HG03175 (cell line): Measurements from ENCODE around the gene STMND1.
"Not testable (repeated sequence)": the region's sequence is repeated elsewhere in the genome, so short reads cannot be mapped to it uniquely, and the experiment has no call there.

ENCODE experiments used
- ATAC-seq: cut with Tn5 transposase; IDR thresholded peaks from one replicate; pipeline ENCODE4 v1.9.1; 2021; ENCODE audit warnings: mild to moderate bottlenecking, moderate library complexity; ENCODE audit not compliant: unreplicated experiment

Gene STMND1

GRCh38 chr6:17101422-17102257 is at the start of gene STMND1:
Gene STMND1, plus strand, starts transcription at chr6:17102050. Its CDS starts 208 bp downstream, at chr6:17102258.
- ATAC-seq, result no peak

GRCh38 chr6:17054647-17055046 is 47.2 kb upstream of the STMND1 start:
- no peak for ATAC-seq

DNA sequence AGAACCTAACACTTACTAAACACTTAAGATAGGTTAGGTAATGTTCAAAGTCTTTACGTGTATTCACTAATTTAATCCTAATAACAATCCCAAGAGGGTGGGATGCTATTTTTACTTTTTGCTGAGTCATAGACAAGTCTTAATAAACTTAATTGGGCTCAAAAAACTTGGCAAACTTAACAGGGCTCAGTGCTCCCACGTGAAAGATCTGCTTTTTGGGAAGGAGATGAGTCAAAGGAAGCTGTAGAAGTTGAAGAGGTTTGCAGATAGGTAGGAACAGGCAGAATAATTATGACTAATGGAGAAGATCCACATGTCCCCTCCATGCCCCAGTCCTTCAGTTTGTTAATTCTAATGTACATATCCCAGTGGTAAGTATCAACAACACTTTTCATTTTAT is 44.5 kb upstream of the STMND1 start:
- no peak for ATAC-seq

DNA sequence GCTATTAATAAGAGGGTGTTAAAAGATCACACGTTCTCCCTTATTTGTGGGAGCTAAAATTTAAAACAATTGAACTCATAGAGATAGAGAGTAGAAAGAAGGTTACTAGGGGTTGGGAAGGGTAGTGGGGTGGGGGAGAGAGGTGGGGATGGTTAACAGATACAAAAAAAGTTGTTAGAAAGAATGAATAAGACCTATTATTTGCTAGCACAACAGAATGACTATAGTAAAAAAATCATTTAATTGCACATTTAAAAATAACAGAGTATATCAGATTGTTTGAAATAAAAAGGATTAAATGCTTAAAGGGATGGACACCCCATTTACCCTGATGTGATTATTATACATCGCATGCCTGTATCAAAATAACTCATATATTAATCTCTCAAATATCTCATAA is 43.3 kb upstream of the STMND1 start:
- ATAC-seq, result no peak

DNA sequence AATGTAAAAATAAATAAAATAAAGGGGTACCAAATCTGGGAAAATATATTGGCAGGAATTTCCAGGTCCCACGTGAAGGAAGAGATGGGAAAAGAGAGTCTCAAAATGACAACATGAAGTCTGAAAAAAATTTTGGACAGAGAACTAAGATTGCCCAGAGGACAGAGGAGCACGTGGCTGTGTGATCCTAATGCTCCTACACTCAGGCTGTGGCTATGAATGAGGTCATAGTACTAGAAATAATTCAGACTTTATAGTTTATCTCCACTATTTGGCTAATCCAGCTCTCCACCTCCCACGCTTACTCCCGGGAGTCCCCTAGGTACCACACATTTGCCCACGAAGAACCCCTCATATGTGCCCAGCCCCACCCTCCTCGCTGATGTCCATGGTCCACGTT is 42.8 kb upstream of the STMND1 start:
- no peak for ATAC-seq

DNA sequence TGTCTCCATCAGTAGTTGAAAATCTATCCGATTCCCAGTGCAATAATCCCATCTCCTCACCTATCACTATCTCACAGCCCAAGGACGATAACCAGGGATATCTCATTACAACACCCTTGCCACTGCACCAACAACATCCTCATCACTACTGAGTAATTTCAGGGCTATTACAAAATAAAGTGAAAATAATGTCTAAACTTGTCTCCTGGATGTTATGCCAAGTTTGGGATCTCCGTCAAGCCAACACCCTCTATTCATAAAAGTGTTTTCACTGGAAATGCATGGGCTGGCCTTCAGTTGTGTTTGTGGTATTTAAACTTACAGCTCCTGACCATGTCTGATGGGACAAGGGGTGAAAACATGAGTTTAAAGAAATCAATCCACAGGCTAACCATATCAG is 42.0 kb upstream of the STMND1 start:
- ATAC-seq, result no peak

GRCh38 chr6:17061097-17061496 is 40.8 kb upstream of the STMND1 start:
- ATAC-seq, result no peak

- no peak for ATAC-seq
Measured at GRCh38 chr6:17062871-17063440, 38.9 kb upstream of the STMND1 start.

DNA sequence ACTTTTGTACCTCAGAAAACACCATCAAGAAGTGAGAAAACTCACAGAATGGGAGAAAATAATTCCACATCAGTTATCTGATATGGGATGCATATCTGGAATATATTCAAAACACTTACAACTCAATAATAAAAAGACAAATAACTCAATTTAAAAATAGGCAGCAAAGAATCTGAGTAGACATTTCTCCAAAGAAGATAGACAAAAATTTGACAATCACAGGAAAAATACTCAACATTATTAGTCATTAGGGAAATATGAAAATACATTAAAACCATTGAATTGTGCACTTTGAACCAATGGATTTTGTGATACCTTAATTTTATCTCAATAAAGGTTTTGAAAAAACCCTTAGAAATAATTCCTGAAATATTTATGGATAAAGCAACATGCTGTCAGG is 36.9 kb upstream of the STMND1 start:
- no peak for ATAC-seq

DNA sequence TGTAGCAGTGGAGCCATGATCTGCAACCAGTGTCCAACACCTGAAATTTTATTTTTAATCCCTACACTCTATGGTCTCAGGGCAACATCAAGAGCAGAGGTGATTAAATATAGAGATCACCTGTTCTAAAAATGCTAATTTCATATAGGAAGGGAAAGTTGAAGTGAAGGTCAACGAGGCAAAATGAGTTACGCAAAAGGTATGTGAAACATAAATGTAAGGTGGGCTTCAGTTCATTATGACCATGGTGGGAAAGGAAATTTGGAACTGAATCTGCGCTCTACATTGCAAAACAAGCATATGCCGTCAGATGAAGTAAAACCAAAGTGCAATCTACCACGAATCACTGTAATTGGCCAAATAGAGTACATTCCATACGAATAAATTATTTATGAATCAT is 35.2 kb upstream of the STMND1 start:
- ATAC-seq, result no peak

GRCh38 chr6:17068972-17069371 is 32.9 kb upstream of the STMND1 start:
- ATAC-seq, result not testable (repeated sequence)

- ATAC-seq, result not testable (repeated sequence)
Measured at GRCh38 chr6:17070400-17070799, 31.4 kb upstream of the STMND1 start.

DNA sequence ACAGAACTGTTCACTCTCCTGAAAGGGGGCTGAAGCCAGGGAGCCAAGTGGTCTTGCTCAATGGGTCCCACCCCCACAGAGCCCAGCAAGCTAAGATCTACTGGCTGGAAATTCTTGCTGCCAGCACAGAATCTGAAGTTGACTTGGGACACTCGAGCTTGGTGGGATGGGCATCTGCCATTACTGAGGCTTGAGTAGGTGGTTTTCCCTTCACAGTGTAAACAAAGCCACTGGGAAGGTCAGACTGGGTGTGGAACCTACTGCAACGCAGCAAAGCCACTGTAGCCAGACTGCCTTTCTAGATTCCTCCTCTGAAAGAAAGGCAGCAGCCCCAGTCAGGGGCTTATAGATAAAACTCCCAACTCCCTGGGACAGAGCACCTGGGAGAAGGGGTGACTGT is 28.3 kb upstream of the STMND1 start:
- not testable (repeated sequence) for ATAC-seq

- no peak for ATAC-seq
Measured at GRCh38 chr6:17081273-17081672, 20.6 kb upstream of the STMND1 start.

- ATAC-seq, result no peak
Measured at GRCh38 chr6:17081860-17082508, 19.9 kb upstream of the STMND1 start.

- ATAC-seq, result no peak
Measured at GRCh38 chr6:17083397-17083796, 18.5 kb upstream of the STMND1 start.

- no peak for ATAC-seq
Measured at GRCh38 chr6:17086469-17086868, 15.4 kb upstream of the STMND1 start.

GRCh38 chr6:17088091-17088611 is 13.7 kb upstream of the STMND1 start:
- no peak for ATAC-seq

DNA sequence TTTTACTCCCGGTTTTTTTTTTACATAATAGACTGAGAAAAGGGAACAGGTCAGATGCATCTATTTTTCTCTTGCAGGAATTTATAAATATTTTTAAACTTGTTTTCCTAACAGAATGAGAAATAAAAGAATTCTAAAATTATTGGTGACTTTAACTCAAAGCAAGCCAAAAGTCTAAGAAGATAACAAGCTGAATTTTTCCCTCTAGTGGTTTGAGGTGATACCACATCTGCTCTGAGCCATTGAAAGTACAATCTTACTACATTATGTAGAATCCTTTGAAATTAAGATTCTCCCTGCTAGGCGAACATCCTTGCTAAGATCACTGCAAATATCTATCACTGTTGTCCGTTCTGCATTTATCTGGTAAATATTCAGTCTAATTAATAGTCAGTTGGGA is 10.7 kb upstream of the STMND1 start:
- ATAC-seq, result no peak

GRCh38 chr6:17093686-17094085 is 8.2 kb upstream of the STMND1 start:
- no peak for ATAC-seq

DNA sequence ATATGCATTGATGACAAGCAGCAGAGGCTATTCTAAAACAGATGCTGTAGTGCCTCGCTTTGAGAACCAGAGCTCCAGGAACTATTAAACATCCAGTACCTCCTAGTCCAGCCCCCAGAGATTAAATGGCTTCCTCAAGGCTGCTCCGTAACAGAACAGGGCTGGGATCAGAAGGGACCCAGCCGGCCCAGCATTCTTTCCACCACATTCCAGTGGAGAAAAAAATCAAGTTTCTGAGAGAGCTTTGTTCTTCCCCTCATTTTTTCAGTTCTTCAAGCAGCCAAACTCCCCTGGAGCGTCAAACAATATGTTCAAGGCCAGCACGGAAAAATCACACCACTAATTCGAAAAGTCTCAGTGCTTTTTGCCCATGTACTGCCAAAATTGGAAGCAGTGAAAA is 5.8 kb upstream of the STMND1 start:
- ATAC-seq, result no peak

GRCh38 chr6:17096652-17097051 is 5.2 kb upstream of the STMND1 start:
- ATAC-seq, result no peak
